ENCODE measurements around the gene UBE3D. TPM values are rescaled to one million over a fixed set of nuclear protein-coding genes. Genes with fewer than 3 reads are reported as not detected.

The UBE3D gene
- total RNA-seq, 1 experiment from 2014 or later = 10.7 TPM

DNA sequence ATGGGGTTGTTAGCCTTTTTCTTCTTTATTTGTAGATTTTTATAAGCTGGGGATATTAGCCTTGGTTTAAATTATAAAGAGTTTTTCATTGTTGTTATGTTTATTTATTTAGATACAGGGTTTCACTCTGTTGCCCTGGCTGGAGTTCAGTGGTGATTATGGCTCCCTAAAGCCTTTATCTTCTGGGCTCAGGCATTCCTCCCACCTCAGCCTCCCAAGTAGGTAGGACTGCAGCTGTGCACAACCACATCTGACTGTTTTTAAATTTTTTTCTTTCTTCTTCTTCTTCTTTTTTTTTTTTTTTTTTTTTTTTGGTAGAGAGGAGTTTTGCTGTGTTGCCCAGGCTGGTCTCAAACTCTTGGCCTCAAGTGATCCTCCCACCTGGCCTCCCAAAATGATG is 80.9 kb downstream of the UBE3D start:
- no peaks in the 10 kb centered on the region for H4K20me1 ChIP-seq (ENCODE audit: control insufficient read depth, insufficient read depth, insufficient read length)
- H2BK15ac ChIP-seq (ENCODE audit: low read depth, low read length) = no peak overlapping the region
- TF ChIP-seq CTCF (conservative IDR thresholded peaks at IDR 0.05) = no peak
- no peak overlapping the region for H3K14ac ChIP-seq (ENCODE audit: insufficient read depth, low read length)
- no peak overlapping the region for H3K4me2 ChIP-seq (ENCODE audit: insufficient read depth, insufficient read length, low read length)
- no peak overlapping the region for H3K4ac ChIP-seq (ENCODE audit: low read depth, low read length)
- H3K4me1 ChIP-seq (ENCODE audit: insufficient read depth, low read length) = no peaks in the 10 kb centered on the region
- H3T11ph ChIP-seq (ENCODE audit: low read length) = no peak overlapping the region
- H2AFZ ChIP-seq (ENCODE audit: low read length) = no peak overlapping the region
- H3K4me1 Mint-ChIP-seq = peaks cover 0 to 2% of the 10 kb centered on the region in 2 experiments; a peak in 1 of 4 replicates
- no peak overlapping the region for H2BK5ac ChIP-seq (ENCODE audit: insufficient read length, low read length)
- H3K56ac ChIP-seq (ENCODE audit: insufficient read length, low read depth, low read length) = no peak overlapping the region
- H3K79me2 ChIP-seq (ENCODE audit: insufficient read depth, low read length) = no peaks in the 10 kb centered on the region
- H2BK120ac ChIP-seq (ENCODE audit: low read depth, low read length, poor library complexity, severe bottlenecking) = no peak overlapping the region
- no peaks in the 10 kb centered on the region for H3K27me3 Mint-ChIP-seq (ENCODE audit: low read depth)
- H3K79me1 ChIP-seq (ENCODE audit: insufficient read depth, low read depth, low read length, poor library complexity, severe bottlenecking) = no peaks in the 10 kb centered on the region
- H4K91ac ChIP-seq (ENCODE audit: insufficient read length, low read depth, low read length) = no peak overlapping the region
- H3K23me2 ChIP-seq (ENCODE audit: insufficient read length, low read depth, low read length, poor library complexity, severe bottlenecking) = no peaks in the 10 kb centered on the region
- H4K8ac ChIP-seq (replicated peaks; ENCODE audit: insufficient read length, low read depth, low read length) = no peak overlapping the region
- H2BK20ac ChIP-seq (ENCODE audit: low read depth, low read length, poor library complexity, severe bottlenecking) = no peak overlapping the region
- no peak for DNase-seq
- H3K36me3 Mint-ChIP-seq (ENCODE audit: insufficient read depth in 1 of 3, low read depth in 3 of 3) = no peaks in the 10 kb centered on the region; a peak in 1 of 7 replicates
- no peak overlapping the region for H3K23ac ChIP-seq (ENCODE audit: insufficient read length, low read depth, low read length)
- H3K4me3 Mint-ChIP-seq = no peak overlapping the region
- no peaks in the 10 kb centered on the region for H3K27me3 ChIP-seq (ENCODE audit: insufficient read depth, low read length)
- no peaks in the 10 kb centered on the region for H3K9me3 Mint-ChIP-seq
- H3K27ac ChIP-seq (ENCODE audit: insufficient read length, low read depth, low read length) = no peak overlapping the region
- H2BK12ac ChIP-seq (ENCODE audit: insufficient read length, low read depth, low read length) = no peak overlapping the region
- H4K5ac ChIP-seq (ENCODE audit: insufficient read length, low read depth, low read length) = no peak overlapping the region
- H3K9me3 ChIP-seq (ENCODE audit: control insufficient read depth, low read depth, low read length) = no peaks in the 10 kb centered on the region
- H3K27ac Mint-ChIP-seq = no peak overlapping the region
- H3K9ac ChIP-seq (ENCODE audit: extremely low read depth, insufficient read length, low read length) = no peak overlapping the region
- H3K18ac ChIP-seq (ENCODE audit: insufficient read length, low read depth, low read length) = no peak overlapping the region
- H2AK5ac ChIP-seq (ENCODE audit: insufficient read length, low read length) = no peak overlapping the region

All from H9 (cell line).